Measurements from ENCODE around the gene EAF2. TPM values are rescaled to one million over a fixed set of nuclear protein-coding genes. Genes with fewer than 3 reads are reported as not detected.

The EAF2 gene
- total and polyA plus RNA-seq, 8 donors = 1.2 to 11.9 (median 5.8) TPM; not detected in 2

DNA sequence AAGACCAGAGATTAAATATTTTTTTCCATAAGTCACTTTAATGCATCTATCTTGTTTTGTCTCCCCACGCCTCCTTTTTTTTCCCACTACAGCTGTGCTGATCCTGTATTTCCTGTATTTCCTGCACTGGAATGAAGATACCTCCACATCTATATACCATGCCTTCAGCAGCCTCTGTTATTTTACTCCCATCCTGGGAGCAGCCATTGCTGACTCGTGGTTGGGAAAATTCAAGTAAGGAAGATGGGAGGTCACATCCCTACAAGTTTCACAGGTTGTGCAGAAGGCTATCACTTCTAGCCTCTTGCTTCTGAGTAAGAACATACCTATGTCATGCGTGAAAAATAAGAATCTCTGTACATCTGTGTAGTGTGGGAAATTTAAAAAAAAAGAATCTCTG is 62.3 kb downstream of the EAF2 start:
- H3K4me3 ChIP-seq = no peak overlapping the region
- intact Hi-C loops (cut with DNase I; ENCODE audit: low total_unique reads) = no loop called here
- no peaks in the 10 kb centered on the region for H3K9me3 ChIP-seq
- no peak overlapping the region for H3K27ac ChIP-seq
- DNase-seq = no peak
- TF ChIP-seq POLR2A (IDR thresholded peaks at IDR 0.05) (no peak), POLR2AphosphoS5 (IDR thresholded peaks at IDR 0.05) (no peak), EP300 (IDR thresholded peaks at IDR 0.05) (no peak)
- TF ChIP-seq, protein P1, sequence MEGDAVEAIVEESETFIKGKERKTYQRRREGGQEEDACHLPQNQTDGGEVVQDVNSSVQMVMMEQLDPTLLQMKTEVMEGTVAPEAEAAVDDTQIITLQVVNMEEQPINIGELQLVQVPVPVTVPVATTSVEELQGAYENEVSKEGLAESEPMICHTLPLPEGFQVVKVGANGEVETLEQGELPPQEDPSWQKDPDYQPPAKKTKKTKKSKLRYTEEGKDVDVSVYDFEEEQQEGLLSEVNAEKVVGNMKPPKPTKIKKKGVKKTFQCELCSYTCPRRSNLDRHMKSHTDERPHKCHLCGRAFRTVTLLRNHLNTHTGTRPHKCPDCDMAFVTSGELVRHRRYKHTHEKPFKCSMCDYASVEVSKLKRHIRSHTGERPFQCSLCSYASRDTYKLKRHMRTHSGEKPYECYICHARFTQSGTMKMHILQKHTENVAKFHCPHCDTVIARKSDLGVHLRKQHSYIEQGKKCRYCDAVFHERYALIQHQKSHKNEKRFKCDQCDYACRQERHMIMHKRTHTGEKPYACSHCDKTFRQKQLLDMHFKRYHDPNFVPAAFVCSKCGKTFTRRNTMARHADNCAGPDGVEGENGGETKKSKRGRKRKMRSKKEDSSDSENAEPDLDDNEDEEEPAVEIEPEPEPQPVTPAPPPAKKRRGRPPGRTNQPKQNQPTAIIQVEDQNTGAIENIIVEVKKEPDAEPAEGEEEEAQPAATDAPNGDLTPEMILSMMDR (IDR thresholded peaks at IDR 0.05) = no peak
- H3K4me1 ChIP-seq = peaks cover 0 to 17% (median 10%) of the 10 kb centered on the region in 4 donors
- no peaks in the 10 kb centered on the region for H3K27me3 ChIP-seq
- 85 to 96% (median 93%) methylated on average over 3 of the region's 3 CpGs for WGBS, 5 donors
- H3K36me3 ChIP-seq = no peaks in the 10 kb centered on the region

DNA sequence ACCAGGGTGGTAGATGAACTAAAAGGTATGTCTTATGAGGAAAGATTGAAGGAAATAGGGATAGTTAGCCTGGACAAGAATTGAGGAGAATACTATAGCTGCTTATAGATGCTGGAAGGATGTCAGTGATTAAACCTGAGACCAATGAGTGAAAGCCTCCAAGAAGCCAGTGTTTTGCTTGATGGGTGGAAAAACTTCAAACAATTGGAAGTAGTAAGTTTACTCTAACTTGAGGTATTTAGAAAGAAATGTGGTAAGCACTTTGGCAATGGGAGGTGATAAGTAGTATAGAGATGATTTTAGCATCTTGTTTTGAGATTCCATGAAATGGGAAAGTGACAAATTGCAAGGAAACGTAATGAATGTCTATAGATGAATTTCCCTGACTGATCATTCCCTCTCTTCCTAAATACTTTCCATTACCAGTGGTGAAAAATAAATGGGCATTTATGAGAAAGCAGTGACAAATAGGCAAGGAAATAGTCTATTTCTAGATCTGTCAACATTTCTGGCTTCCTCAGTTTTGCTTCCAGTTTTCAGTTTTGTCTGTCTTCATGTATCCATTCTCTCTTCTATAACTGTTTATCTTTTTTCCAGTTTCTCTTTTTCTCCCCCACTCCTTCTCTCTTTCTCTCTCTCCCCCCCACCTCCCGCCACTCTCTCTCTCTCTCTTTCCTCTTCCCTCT is 78.4 kb downstream of the EAF2 start:
- H3K36me3 ChIP-seq = peaks cover 0 to 4% (median 0%) of the 10 kb centered on the region in 4 donors
- no peaks in the 10 kb centered on the region for H3K4me1 ChIP-seq
- intact Hi-C loops (cut with DNase I; ENCODE audit: low total_unique reads) = no loop called here
- no peak for DNase-seq
- peak overlapping the region in 1 of 5 donors; percentile 17 for H3K27ac ChIP-seq
- no peak overlapping the region for H3K4me3 ChIP-seq
- no peaks in the 10 kb centered on the region for H3K27me3 ChIP-seq
- WGBS, 5 donors = 59 to 95% (median 83%) methylated on average over 2 of the region's 2 CpGs
- no peaks in the 10 kb centered on the region for H3K9me3 ChIP-seq
- TF ChIP-seq POLR2AphosphoS5 (IDR thresholded peaks at IDR 0.05) (no peak), EP300 (IDR thresholded peaks at IDR 0.05) (no peak), POLR2A (IDR thresholded peaks at IDR 0.05) (no peak)
- TF ChIP-seq, protein P1 (IDR thresholded peaks at IDR 0.05) = no peak

DNA sequence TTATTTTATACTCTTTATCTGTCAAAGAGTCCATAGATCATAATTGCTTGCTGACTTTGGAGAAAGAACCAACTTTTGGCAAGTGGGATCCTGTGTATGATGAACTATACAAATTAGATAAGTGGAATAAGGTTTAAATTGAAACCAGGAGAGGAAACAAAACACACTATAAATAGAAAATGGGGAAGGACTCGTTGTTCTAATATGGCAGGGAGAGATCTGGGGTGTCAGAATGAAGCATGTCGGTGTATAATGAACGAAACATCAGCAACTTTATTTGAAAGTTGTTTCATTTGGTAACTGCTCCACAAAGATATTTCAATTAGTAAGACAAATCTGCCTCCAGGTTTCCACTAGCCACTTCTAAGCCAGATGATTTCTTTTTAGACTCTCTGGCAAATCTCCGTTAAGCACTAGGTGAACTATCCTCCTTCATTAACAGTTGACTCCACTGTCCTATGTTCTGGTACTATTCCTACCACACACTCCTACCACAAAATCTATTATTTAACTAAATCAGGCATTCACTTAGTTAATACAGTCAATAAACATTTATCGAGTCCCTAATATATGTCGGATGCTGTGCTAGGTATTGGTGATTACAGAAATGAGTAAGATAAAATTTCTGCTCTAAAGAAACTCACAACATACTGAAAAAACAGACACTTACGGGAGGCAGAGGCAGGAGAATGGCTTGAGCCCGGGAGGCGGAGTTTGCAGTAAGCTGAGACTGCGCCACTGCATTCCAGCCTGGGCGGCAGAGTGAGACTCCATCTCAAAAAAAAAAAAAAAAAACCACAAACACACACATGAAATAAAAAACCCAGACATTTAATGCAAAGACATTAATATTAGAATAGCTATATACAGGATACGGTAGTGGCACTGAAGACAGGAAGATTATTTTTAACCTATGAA is 79.3 kb downstream of the EAF2 start:
- WGBS, 5 donors = 72 to 90% (median 80%) methylated on average over 12 of the region's 12 CpGs
- TF ChIP-seq POLR2AphosphoS5 (IDR thresholded peaks at IDR 0.05) (no peak), POLR2A (IDR thresholded peaks at IDR 0.05) (no peak), EP300 (IDR thresholded peaks at IDR 0.05) (no peak)
- TF ChIP-seq, protein P1 (IDR thresholded peaks at IDR 0.05) = no peak
- Histone ChIP-seq H3K27ac (peak overlapping the region in 1 of 5 donors; percentile 17), H3K36me3 (peaks cover 0 to 4% (median 0%) of the 10 kb centered on the region in 4 donors), H3K9me3 (no peaks in the 10 kb centered on the region), H3K4me3 (no peak overlapping the region), H3K27me3 (no peaks in the 10 kb centered on the region), H3K4me1 (no peaks in the 10 kb centered on the region)
- no peak for DNase-seq
- intact Hi-C loops (cut with DNase I; ENCODE audit: low total_unique reads) = no loop called here

DNA sequence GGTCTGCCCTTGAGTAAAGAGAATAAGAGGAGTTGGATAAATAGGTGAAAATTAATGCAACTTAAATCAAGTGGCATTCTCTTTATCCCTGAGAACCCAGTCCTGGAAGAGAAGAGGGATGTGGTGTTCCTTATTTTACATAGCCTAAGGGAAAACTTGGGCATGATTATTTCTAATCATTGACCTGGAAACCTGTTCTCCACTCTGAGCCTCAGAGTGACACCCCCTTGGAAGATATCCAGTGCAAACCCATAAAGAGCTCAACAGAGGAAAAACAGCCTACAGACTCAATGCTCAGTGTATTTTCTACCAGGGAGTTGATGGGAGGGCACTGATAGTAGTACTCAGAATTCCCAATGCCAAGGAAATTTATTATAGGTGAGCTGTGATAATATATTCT is 81.2 kb downstream of the EAF2 start:
- Histone ChIP-seq H3K4me1 (no peaks in the 10 kb centered on the region), H3K27me3 (no peaks in the 10 kb centered on the region), H3K9me3 (no peaks in the 10 kb centered on the region), H3K27ac (no peak overlapping the region), H3K4me3 (no peak overlapping the region), H3K36me3 (peaks cover 0 to 4% (median 0%) of the 10 kb centered on the region in 4 donors)
- intact Hi-C loops (cut with DNase I; ENCODE audit: low total_unique reads) = no loop called here
- TF ChIP-seq EP300 (IDR thresholded peaks at IDR 0.05) (no peak), POLR2AphosphoS5 (IDR thresholded peaks at IDR 0.05) (no peak), POLR2A (IDR thresholded peaks at IDR 0.05) (no peak)
- TF ChIP-seq, protein P1 (IDR thresholded peaks at IDR 0.05) = no peak
- no peak for DNase-seq

All from stomach (tissue), 9 donors.